Panc1 (cell line): ENCODE data around the gene SLC22A5. TPM values are rescaled to one million over a fixed set of nuclear protein-coding genes. Genes with fewer than 3 reads are reported as not detected.

ENCODE experiments used
- ATAC-seq: fragments of 200-7000 bp; cut with Tn5 transposase; 2 replicates; pipeline ENCODE4 v1.9.1; 2020; ENCODE audit warnings: mild to moderate bottlenecking, moderate library complexity
- BruUV-seq: library from RNA; stranded (reverse); fragments of 400-500 nt; replicated peaks from 2 replicates; lab custom pipeline; 2021; lab: Mats Ljungman, UMichigan
- CTCF ChIA-PET: fragments of 300-600 bp; sonication (Branson Sonifier 250); formaldehyde crosslinking; loops from one replicate; lab custom pipeline; 2022; ENCODE audit warnings: antibody characterized with exemption; lab: Charles Lee
- POLR2A ChIA-PET: fragments of 300-600 bp; sonication (Branson Sonifier 250); formaldehyde crosslinking; loops from one replicate; lab custom pipeline; 2022; ENCODE audit warnings: antibody characterized with exemption; lab: Charles Lee
- DNase-seq: peaks from one replicate; pipeline ENCODE4 v3.0.0-alpha.2; 2010; ENCODE audit warnings: low read depth, low spot score
- H3K27ac ChIP-seq: 2 replicates; pipeline ENCODE4 v1.5.1; 2011; ENCODE audit warnings: mild to moderate bottlenecking, low read length, inconsistent platforms
- H3K27me3 ChIP-seq: fragments of 200-500 bp; sonication (Bioruptor generic); 2 replicates; pipeline ENCODE4 v1.6.0; 2014; ENCODE audit warnings: low read length, inconsistent platforms; ENCODE audit not compliant: control insufficient read depth, insufficient read depth
- H3K36me3 ChIP-seq: fragments of 200-500 bp; sonication (Bioruptor generic); 2 replicates; pipeline ENCODE4 v1.5.1; 2014; ENCODE audit warnings: inconsistent platforms, mild to moderate bottlenecking, low read length, moderate library complexity; ENCODE audit not compliant: control insufficient read depth, insufficient read depth
- H3K4me1 ChIP-seq: 2 replicates; pipeline ENCODE4 v1.5.1; 2011; ENCODE audit warnings: inconsistent platforms, mild to moderate bottlenecking, low read length, moderate library complexity; ENCODE audit not compliant: control insufficient read depth, insufficient read depth
- H3K4me3 ChIP-seq, 2 experiments: 2 replicates each; pipeline ENCODE4 v1.5.1; 2011 to 2012; ENCODE audit warnings: low read depth in 2 of 2, low read length in 2 of 2, mild to moderate bottlenecking in 2 of 2, inconsistent platforms in 1 of 2, moderate library complexity in 1 of 2
- H3K9me3 ChIP-seq: fragments of 200-500 bp; sonication (Bioruptor generic); 2 replicates; pipeline ENCODE4 v1.5.1; 2014; ENCODE audit warnings: low read depth, mild to moderate bottlenecking, inconsistent platforms, low read length, moderate library complexity; ENCODE audit not compliant: control insufficient read depth, insufficient read depth
- POLR2AphosphoS5 ChIP-seq: IDR thresholded peaks from 2 replicates; pipeline ENCODE4 v1.6.1; 2012; ENCODE audit warnings: mild to moderate bottlenecking, low read depth, low read length, moderate library complexity
- SIN3A ChIP-seq: IDR thresholded peaks from 2 replicates; pipeline ENCODE4 v1.6.1; 2012; ENCODE audit warnings: low read depth, mild to moderate bottlenecking, low read length, moderate library complexity, borderline replicate concordance; ENCODE audit not compliant: insufficient read depth
- TCF7L2 ChIP-seq: IDR thresholded peaks from 2 replicates; pipeline ENCODE4 v1.6.1; 2011; ENCODE audit warnings: mild to moderate bottlenecking, low read depth, low read length, inconsistent platforms
- in situ Hi-C: cut with HindIII; loops from 2 replicates; pipeline ENCODE4 v1.10.0; 2016; ENCODE audit warnings: low sequenced_read_pairs, low pct_unique_long_range_greater_than_20kb
- intact Hi-C: fragments of 100-400 bp; cut with micrococcal nuclease; formaldehyde crosslinking; loops from one replicate; pipeline ENCODE4 v1.10.0; 2022; ENCODE audit not compliant: unreplicated experiment
- total RNA-seq: library from RNA; stranded (reverse); gene quantifications from one replicate; pipeline ENCODE4 v1.2.1, GENCODE V29; 2021; ENCODE audit not compliant: unreplicated experiment
- TF ChIP-seq, protein P1 (sequence below), 2 experiments: IDR thresholded peaks; 2 replicates each; pipeline ENCODE4 v1.6.1; 2011 to 2012; ENCODE audit warnings: low read depth in 2 of 2, control low read depth in 1 of 2, low read length in 1 of 2, mild to moderate bottlenecking in 1 of 2, moderate library complexity in 1 of 2; ENCODE audit not compliant: insufficient read depth in 1 of 2
- TF ChIP-seq, protein P2 (sequence below): fragments of 450-650 bp; IDR thresholded peaks from 2 replicates; pipeline ENCODE4 v1.5.1; 2017; ENCODE audit warnings: mild to moderate bottlenecking

Gene SLC22A5
- total RNA-seq, 1 experiment from 2014 or later: 9.5 TPM

- in situ Hi-C loops (no loop called here), intact Hi-C loops (no loop called here)
- H3K27ac ChIP-seq: no peak overlapping the region
- no peak for DNase-seq
- no TSS peak for BruUV-seq
- POLR2A ChIA-PET: no interaction called here
- no peak overlapping the region for H3K4me3 ChIP-seq
- no peaks in the 10 kb centered on the region for H3K4me1 ChIP-seq
- H3K9me3 ChIP-seq: no peaks in the 10 kb centered on the region
- TF ChIP-seq POLR2AphosphoS5 (no peak), SIN3A (no peak), TCF7L2 (no peak)
- TF ChIP-seq, protein P1, sequence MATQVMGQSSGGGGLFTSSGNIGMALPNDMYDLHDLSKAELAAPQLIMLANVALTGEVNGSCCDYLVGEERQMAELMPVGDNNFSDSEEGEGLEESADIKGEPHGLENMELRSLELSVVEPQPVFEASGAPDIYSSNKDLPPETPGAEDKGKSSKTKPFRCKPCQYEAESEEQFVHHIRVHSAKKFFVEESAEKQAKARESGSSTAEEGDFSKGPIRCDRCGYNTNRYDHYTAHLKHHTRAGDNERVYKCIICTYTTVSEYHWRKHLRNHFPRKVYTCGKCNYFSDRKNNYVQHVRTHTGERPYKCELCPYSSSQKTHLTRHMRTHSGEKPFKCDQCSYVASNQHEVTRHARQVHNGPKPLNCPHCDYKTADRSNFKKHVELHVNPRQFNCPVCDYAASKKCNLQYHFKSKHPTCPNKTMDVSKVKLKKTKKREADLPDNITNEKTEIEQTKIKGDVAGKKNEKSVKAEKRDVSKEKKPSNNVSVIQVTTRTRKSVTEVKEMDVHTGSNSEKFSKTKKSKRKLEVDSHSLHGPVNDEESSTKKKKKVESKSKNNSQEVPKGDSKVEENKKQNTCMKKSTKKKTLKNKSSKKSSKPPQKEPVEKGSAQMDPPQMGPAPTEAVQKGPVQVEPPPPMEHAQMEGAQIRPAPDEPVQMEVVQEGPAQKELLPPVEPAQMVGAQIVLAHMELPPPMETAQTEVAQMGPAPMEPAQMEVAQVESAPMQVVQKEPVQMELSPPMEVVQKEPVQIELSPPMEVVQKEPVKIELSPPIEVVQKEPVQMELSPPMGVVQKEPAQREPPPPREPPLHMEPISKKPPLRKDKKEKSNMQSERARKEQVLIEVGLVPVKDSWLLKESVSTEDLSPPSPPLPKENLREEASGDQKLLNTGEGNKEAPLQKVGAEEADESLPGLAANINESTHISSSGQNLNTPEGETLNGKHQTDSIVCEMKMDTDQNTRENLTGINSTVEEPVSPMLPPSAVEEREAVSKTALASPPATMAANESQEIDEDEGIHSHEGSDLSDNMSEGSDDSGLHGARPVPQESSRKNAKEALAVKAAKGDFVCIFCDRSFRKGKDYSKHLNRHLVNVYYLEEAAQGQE (IDR thresholded peaks at IDR 0.05; ENCODE audit: insufficient read depth in 1 of 2, low read depth in 2 of 2, low read length in 1 of 2): no peak
- TF ChIP-seq, protein P2, sequence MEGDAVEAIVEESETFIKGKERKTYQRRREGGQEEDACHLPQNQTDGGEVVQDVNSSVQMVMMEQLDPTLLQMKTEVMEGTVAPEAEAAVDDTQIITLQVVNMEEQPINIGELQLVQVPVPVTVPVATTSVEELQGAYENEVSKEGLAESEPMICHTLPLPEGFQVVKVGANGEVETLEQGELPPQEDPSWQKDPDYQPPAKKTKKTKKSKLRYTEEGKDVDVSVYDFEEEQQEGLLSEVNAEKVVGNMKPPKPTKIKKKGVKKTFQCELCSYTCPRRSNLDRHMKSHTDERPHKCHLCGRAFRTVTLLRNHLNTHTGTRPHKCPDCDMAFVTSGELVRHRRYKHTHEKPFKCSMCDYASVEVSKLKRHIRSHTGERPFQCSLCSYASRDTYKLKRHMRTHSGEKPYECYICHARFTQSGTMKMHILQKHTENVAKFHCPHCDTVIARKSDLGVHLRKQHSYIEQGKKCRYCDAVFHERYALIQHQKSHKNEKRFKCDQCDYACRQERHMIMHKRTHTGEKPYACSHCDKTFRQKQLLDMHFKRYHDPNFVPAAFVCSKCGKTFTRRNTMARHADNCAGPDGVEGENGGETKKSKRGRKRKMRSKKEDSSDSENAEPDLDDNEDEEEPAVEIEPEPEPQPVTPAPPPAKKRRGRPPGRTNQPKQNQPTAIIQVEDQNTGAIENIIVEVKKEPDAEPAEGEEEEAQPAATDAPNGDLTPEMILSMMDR: no peak
- H3K36me3 ChIP-seq: no peaks in the 10 kb centered on the region
- ATAC-seq: no peak
- CTCF ChIA-PET: interaction anchor here (0.7 kb wide), 1 partner anchor 10 kb away, joined by 3 read pairs; no protein-coding TSS in a partner anchor
- no peaks in the 10 kb centered on the region for H3K27me3 ChIP-seq
Measured at GRCh38 chr5:132342291-132343180, 27.0 kb upstream of the SLC22A5 start.

DNA sequence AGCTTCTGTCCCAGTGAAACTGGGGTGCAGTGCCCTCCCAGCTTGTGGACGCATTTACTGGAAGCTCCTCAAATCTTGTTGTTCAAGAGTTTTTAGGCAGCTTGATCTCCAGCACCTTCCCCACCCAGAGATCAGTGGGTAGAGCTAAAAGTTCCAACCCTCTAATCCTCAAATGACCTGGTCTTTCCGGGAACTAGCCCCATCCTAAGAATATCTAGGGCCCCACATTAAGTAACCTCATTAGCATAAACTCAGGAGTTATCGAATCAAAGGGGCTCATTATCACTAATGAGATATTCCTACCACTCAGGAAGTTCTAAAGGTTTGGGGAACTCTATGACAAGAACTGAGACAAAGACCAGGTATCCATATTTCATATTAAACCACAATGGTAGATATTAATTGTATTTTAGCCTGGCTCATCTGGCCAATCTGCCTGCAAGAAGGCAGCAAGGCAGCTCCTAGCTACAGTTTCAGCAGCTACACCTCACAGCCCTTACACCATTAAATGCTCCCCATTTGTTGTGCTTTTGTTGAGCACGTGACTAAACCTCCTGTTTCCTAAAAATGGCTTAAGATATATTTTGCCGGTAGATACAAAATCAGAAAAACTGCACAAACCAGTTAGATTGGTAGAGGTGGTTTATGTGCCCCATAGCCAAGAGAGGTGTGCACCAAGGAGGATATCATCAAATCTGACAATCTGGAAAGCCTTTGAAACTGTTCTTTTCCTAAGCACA lies 24.6 kb upstream of the SLC22A5 start:
- TF ChIP-seq TCF7L2: no peak
- no peak for TF ChIP-seq SIN3A
- TF ChIP-seq, protein P2: no peak
- no peak for TF ChIP-seq POLR2AphosphoS5
- TF ChIP-seq, protein P1 (IDR thresholded peaks at IDR 0.05; ENCODE audit: insufficient read depth in 1 of 2, low read depth in 2 of 2, low read length in 1 of 2): no peak
- ATAC-seq (no peak), DNase-seq (no peak)
- Histone ChIP-seq H3K4me1 (no peaks in the 10 kb centered on the region), H3K36me3 (no peaks in the 10 kb centered on the region), H3K27me3 (no peaks in the 10 kb centered on the region), H3K9me3 (no peaks in the 10 kb centered on the region), H3K4me3 (no peak overlapping the region), H3K27ac (no peak overlapping the region)
- intact Hi-C loops (no loop called here), in situ Hi-C loops (no loop called here)
- ChIA-PET CTCF (interaction anchor here (0.7 kb wide), 1 partner anchor 24 kb away, joined by 4 read pairs; no protein-coding TSS in a partner anchor), POLR2A (no interaction called here)
- BruUV-seq: no TSS peak
